ENCODE data around the gene IP6K3.

The IP6K3 gene

GRCh38 chr6:33689148-33689494 is 57.6 kb downstream of the IP6K3 start:
- DNase-seq (ENCODE audit: low read depth in 3 of 3), result no peak

DNA sequence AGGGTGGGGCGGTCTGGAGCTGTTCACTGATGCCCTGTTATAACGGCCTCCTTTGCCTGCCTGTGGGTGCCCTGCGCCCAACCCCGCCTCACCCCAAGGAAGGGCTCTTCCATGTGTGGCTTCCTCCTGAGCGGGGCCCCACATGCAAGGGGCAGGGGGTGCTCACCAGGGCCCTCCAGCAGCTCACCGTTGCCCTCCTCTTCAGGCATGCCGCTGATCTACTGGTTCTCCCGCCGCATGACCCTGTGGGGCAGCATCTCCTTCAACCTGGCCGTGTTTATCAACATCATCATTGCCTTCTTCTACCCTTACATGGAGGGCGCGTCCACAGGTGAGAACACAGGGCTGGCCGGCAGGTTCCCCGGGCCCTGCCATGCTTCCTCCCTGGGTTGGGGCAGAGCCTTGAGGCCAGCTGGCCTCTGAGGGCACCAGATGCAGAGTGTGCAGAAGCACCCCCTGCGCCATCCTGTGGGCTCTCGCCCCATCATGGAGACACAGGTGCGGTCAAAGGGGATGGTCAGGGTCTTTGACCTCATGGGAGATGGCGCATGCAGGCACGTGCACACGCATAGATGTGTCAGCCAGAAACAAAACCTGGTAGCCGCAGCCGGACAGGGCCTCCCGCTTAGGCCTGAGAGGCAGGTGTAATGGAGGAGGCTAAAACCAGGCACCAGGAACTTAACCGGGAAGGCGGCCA is 58.1 kb downstream of the IP6K3 start:
- DNase-seq (ENCODE audit: low read depth in 3 of 3), result no peak

DNA sequence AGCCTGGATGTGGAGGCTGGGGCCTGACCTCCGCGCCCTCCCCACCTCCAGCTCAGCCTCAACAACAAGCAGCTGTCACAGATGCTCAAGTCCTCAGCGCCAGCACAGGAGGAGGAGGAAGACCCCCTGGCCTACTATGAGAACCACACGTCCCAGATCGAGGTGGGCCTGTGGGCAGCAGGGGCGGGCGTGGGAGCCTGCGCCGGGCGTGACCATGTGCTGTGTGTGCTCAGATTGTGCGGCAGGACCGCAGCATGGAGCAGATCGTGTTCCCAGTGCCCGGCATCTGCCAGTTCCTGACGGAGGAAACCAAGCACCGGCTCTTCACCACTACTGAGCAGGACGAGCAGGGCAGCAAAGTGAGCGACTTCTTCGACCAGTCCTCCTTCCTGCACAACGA is 58.7 kb downstream of the IP6K3 start:
- DNase-seq (ENCODE audit: low read depth in 3 of 3), result no peak

DNA sequence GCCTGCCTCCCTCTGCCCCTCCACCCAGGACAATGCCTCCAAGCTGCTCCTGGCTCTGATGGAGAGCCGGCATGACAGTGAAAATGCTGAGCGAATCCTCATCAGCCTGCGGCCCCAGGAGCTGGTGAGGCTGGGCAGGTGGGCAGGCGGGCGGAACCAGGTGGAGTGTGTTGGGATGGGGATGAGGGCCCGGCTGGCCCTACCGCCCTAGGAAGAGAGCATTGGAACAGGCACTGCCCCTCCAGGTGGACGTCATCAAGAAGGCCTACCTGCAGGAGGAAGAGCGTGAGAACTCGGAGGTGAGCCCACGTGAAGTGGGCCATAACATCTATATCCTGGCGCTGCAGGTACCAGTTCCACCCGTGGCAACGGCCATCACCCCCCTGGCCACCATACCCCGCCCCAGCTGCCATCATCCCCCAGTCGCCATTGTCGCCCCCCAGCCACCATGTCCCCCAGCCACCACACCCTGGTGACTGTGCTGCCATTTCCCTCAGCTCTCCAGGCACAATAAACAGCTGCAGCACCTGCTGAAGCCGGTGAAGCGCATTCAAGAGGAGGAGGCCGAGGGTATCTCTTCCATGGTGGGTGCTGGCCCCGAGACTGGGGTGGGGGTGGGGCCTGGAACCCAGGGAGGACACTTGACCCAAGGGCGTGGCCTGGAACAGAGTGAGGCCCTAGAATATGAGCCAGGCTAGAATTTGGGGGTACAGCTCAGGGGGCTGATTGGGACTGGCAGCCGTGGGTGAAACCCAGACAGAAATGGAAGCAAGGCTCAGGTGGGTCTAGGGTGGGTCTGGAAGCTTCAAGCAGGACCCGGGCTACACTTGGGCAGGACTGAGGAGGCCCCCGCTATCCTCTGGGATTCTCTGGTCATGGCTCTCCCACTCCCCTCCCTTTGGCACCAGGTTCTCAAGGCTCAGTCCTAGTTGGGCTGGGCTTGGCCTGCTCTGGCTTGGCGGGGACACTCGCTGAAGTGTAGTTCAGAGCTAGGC is 59.4 kb downstream of the IP6K3 start:
- no peak for DNase-seq (ENCODE audit: low read depth in 3 of 3)

DNA sequence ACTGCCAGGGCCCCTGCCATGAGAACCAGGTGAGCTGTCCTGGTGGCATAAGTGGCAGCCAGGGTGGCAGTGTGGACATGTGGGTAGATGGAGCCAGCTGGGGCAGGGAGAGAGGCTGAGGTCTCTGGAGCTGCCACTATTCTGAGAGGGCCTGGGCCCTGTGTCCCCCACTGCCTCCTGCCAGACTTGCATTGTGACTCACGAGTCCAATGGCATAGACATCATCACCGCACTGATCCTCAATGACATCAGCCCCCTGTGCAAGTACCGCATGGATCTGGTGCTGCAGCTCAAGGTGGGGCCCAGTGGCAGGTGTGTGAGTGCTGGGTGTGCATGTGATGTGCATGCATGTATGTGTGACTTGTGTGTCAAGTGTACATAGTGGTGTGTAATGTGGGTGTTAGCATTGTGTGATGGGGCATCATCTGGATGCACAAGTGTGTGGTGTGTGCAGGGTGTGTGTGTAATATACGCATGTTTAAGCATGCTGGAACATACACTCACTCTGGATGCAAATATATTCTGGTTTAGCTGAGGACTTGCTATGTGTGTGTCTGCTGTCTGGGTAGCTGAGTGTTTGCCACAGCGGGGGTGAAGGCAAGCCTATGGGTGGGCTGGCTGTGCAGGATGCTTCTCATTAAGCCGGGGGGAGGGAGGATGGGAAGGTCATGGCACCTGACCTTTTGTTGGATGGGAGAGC is 60.3 kb downstream of the IP6K3 start:
- DNase-seq (ENCODE audit: low read depth in 3 of 3), result no peak

- no peak for DNase-seq (ENCODE audit: low read depth in 3 of 3)
Observed at GRCh38 chr6:33685411-33686224, 61.1 kb downstream of the IP6K3 start.

GRCh38 chr6:33684983-33685382 is 61.7 kb downstream of the IP6K3 start:
- DNase-seq (ENCODE audit: low read depth in 3 of 3), result no peak

GRCh38 chr6:33684428-33684896 is 62.2 kb downstream of the IP6K3 start:
- DNase-seq (ENCODE audit: low read depth in 3 of 3), result no peak

- DNase-seq (ENCODE audit: low read depth in 3 of 3), result no peak
Observed at GRCh38 chr6:33683576-33684427, 62.9 kb downstream of the IP6K3 start.

DNA sequence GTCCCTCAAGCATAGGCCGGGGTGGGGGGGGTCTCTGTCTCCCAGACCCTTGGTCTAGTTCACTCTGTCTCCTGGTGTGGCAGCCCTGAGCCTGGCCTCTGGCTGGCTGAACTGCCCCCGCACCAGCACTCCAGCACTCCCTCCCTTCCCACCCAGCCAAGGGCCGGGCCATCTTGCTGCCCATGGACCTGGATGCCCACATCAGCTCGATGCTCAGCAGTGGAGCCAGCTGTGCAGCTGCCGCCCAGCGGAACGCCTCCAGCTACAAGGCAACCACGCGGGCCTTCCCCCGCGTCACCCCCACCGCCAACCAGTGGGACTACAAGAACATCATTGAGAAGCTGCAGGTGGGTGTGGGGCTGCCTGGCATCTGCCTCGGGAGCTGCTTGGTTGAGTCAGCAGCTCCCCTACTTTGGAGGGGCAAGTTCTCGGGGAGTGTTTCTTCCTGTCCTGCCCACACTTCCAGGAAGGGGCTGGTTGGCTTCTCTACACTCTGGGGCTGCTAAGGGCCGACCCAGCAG is 63.6 kb downstream of the IP6K3 start:
- DNase-seq (ENCODE audit: low read depth in 3 of 3), result peak in 2 of 3 experiments; percentile 61 to 64

DNA sequence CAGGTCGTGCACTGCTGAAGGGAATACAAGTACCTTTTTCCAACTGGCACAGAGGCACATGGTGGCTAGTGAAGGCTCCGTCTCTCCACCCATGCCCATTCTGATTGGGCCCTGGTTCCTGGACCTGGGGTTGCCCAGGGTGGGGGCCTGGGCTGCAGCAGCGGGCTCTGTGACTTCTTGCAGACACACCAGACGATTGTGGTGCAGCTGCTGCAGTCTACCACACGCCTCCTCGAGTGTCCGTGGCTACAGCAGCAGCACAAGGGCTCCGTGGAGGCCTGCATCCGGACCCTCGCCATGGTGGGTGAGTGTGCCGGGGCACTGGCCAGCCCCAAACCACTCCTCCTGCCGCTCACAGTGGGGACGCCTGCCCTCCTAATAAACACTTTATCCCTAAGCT is 64.4 kb downstream of the IP6K3 start:
- no peak for DNase-seq (ENCODE audit: low read depth in 3 of 3)

- DNase-seq (ENCODE audit: low read depth in 3 of 3), result no peak
Observed at GRCh38 chr6:33679761-33680160, 66.9 kb downstream of the IP6K3 start.

DNA sequence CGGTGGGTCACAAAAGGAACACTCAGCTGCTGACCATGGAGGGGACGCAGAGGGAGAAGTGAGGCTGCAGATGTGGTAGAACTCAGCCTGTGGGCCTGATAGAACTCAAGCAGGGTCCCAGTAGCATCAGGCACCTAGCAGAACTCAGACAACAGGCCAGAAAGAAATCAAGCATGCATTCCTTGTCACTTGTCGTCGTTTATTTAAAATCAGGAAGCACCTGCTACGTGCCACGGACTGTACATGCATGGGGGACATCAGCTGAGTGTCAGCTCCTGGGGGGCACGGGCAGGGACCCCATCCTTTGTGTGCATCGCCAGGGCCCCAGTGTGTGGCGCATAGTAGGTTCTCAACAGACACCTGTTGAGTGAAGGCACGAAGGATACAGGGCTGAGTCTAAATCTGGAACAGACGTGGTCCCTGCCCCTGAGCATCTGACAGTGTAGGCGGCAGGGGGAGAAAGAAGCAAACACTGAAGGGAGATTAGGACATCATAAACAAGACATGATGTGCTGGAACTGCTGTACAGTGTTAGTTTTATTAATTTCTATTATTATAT is 67.7 kb downstream of the IP6K3 start:
- no peak for DNase-seq (ENCODE audit: low read depth in 3 of 3)

- DNase-seq (ENCODE audit: low read depth in 3 of 3), result no peak
Observed at GRCh38 chr6:33678233-33678931, 68.3 kb downstream of the IP6K3 start.

DNA sequence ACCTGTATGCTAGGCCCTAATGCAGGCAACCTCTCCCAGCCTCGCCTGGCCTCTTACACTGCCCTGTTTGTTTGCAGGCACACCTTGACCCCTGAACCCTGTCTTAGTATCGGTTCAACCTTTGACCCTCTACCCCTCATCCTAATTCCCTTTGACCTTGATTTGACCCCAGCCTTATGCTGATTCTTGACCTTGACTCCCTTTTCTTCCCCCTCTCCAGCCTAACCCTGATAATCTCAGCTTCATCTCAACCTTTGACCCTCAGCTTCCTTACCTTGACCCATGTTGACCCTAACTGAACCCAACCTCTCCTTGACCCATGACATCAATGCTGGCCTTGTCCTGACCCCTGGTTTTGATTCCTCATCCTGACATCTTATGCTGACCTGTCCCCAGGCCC is 69.0 kb downstream of the IP6K3 start:
- DNase-seq (ENCODE audit: low read depth in 3 of 3), result no peak

DNA sequence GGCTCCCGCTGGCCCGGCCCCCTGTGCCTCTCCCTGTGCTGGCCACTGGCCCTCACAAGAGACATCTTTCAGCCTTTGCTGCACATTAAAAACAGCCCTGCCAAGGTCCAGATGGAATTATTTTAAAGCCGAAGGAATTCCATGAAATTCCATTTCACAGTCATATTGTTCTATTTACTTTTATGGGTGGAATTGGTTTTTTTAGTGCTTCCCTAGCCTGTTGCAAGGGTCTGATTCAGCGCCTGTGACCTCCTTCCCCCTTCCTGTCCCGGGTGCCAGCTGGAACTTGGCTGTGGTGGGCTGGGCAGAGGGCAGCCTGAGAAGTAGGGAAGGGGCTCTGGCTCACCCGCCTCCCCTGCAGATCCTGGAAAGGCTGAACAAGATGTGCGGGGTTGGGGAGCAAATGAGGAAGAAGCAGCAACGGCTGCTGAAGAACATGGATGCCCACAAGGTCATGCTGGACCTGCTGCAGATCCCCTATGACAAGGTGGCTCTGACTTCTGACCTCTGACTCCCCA is 69.5 kb downstream of the IP6K3 start:
- DNase-seq (ENCODE audit: low read depth in 3 of 3), result no peak

DNA sequence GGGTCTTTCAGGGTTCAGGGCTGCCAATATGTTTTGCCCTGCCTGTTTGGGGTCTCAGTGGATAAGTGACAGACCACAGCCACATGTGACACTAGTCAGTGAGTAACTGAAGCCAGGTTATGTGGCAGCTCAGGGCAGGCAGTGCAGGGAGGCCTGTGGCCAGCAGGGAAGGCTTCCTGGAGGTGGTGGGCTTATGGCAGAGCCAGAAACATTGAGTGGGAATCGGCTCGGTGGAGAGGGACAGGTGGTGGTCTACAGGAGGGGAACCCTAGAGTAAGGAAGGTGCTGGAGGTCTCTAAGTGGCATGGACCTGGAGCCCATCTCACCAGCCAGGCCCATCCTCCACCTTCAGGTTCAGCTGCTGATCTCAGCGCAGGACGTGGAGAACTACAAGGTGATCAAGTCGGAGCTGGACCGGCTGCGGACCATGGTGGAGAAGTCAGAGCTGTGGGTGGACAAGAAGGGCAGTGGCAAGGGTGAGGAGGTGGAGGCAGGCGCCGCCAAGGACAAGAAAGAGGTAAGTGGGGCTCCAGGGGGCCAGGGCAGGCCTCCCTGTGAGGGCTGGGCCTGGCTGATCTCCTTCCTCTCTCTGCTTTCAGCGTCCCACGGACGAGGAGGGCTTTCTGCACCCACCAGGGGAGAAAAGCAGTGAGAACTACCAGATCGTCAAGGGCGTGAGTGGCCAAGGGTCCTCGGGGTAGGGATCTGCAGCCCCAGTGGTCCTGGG is 70.1 kb downstream of the IP6K3 start:
- DNase-seq (ENCODE audit: low read depth in 3 of 3), result no peak

GRCh38 chr6:33675968-33676367 is 70.7 kb downstream of the IP6K3 start:
- no peak for DNase-seq (ENCODE audit: low read depth in 3 of 3)

Data from stimulated activated CD4-positive, alpha-beta T cell treated with anti-CD3 and anti-CD28 coated beads, TNF-alpha, amount 100 ng/mL, for 4 hours (primary cell).